Measurements from ENCODE around the gene SNRNP27. TPM values are rescaled to one million over a fixed set of nuclear protein-coding genes. Genes with fewer than 3 reads are reported as not detected.

The SNRNP27 gene
- polyA plus RNA-seq, 2 of the 4 experiments (the other 2 are of a cell fraction), result 90.8 to 115 TPM

DNA sequence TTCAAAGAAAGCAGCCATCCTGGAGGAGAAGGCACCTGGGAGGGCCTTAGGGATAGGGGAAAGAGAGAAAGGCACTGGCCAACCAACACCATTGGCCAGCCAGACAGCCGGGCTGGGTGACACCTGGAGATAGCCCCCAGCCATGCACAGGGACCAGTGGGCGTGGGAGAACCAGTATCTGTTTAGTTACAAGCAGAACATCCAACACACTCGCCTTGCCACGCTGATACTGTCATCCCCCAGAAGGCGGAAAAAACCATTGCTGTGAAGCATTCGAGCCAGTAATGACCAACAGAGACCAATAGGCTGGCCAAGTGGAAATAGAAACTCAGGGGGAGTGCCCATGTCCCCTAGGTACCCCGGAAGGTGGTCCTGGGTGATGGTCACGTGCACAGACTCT is 52.2 kb downstream of the SNRNP27 start:
- Histone ChIP-seq H3K9me3 (no peaks in the 10 kb centered on the region), H3K27ac (peak overlapping the region; percentile 49 to 69; a peak in 5 of 6 replicates), H3K4me2 (peak overlapping the region; percentile 60), H3K4me1 (peaks cover 19% of the 10 kb centered on the region), H3K4me3 (no peak overlapping the region)
- WGBS (ENCODE audit: missing lambda C conversion rate), result 74% methylated on average over 8 of the region's 8 CpGs
- ATAC-seq, result peak in 1 of 2 experiments; percentile 12; a peak in 4 of 6 replicates
- no peak for TF ChIP-seq EHF (CRISPR knock-in tag; IDR thresholded peaks at IDR 0.05)
- TF ChIP-seq HDAC2 (IDR thresholded peaks at IDR 0.05), result no peak
- no peak for TF ChIP-seq MAFK (IDR thresholded peaks at IDR 0.05; ENCODE audit: partially characterized antibody)
- no peak for TF ChIP-seq E2F6 (IDR thresholded peaks at IDR 0.05; ENCODE audit: borderline replicate concordance, low read depth)
- TF ChIP-seq, protein P1, sequence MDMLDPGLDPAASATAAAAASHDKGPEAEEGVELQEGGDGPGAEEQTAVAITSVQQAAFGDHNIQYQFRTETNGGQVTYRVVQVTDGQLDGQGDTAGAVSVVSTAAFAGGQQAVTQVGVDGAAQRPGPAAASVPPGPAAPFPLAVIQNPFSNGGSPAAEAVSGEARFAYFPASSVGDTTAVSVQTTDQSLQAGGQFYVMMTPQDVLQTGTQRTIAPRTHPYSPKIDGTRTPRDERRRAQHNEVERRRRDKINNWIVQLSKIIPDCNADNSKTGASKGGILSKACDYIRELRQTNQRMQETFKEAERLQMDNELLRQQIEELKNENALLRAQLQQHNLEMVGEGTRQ (IDR thresholded peaks at IDR 0.05), result no peak
- TF ChIP-seq NPAS2 (CRISPR knock-in tag; IDR thresholded peaks at IDR 0.05; ENCODE audit: borderline replicate concordance), result no peak
- TF ChIP-seq FOXS1 (CRISPR knock-in tag; IDR thresholded peaks at IDR 0.05), result no peak
- POLR2A ChIA-PET, result interaction anchor here (1.2 kb wide), 1 partner anchor 30 kb away, joined by 3 read pairs; no protein-coding TSS in a partner anchor
- CTCF ChIA-PET, result interaction anchor here (0.8 to 4.8 kb wide), 7 partner anchors 9 to 221 kb away, joined by 3 to 22 read pairs (median 5); partner anchors contain the start of gene MXD1
- no peak for DNase-seq (ENCODE audit: low read depth in 1 of 2, low spot score in 1 of 2)
- no peak for FAIRE-seq

DNA sequence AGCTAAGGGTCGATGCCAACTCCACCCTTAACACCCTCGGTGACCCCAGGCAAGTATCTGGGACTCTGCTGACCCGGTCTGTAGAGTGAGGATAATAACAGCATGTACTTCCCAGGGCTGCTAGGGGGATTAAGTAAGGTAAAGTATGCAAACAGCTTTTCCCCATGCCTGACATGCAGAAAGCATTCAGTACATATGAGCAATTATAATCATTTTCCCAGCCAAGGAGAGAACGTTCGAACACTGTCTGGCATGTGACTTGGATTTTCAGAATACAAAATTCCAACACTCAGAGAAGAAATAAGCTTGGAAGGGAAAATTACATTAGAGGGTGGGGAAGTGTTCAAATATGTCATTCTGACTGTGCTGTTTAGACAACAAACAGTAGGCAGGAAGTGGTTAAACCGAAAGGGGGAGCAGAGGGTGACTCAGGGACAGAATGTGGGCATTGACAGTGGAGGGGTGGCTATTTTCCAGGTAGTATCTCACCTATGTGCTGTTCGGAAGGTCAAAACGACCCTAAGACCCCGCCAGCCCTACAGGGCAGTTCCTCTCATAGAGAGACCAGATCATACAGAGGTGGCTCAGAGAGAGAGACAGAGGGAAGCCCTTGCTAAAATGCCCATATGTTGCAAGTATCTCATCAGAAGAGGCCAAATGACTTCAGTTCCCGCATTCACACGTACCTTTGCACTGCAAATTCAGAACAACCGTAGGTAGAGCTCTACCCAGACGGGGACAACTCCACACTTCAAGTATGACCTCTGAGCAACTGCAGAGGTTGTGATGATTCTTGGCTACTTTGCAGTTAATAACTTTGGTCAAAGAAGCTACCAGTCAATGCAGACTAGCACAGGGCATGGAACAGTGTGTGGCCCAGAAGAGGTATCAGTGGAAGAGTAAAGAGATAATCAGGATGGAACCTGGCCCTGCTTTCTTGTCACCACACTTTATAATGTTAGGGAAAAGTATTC is 52.9 kb downstream of the SNRNP27 start:
- POLR2A ChIA-PET, result interaction anchor here (1.2 kb wide), 1 partner anchor 31 kb away, joined by 3 read pairs; no protein-coding TSS in a partner anchor
- H3K4me3 ChIP-seq, result no peak overlapping the region
- 45% methylated on average over 13 of the region's 13 CpGs for WGBS (ENCODE audit: missing lambda C conversion rate)
- TF ChIP-seq JUN (IDR thresholded peaks at IDR 0.05) (no peak), HOXA7 (CRISPR knock-in tag; IDR thresholded peaks at IDR 0.05) (no peak), MAX (IDR thresholded peaks at IDR 0.05) (peak; percentile 54; the same call in 1 of the 2 replicates), HDAC2 (IDR thresholded peaks at IDR 0.05) (no peak), RARB (CRISPR knock-in tag; IDR thresholded peaks at IDR 0.05) (no peak), HES2 (IDR thresholded peaks at IDR 0.05) (no peak), MAFK (IDR thresholded peaks at IDR 0.05; ENCODE audit: partially characterized antibody) (peak; percentile 42), TP53 (CRISPR knock-in tag; IDR thresholded peaks at IDR 0.05) (no peak), JUNB (IDR thresholded peaks at IDR 0.05) (no peak), NFE2L2 (conservative IDR thresholded peaks at IDR 0.05; ENCODE audit: low read length) (peak; percentile 63; the same call in 1 of the 2 replicates), KDM1A (IDR thresholded peaks at IDR 0.05; ENCODE audit: low read depth) (no peak), RAD21 (conservative IDR thresholded peaks at IDR 0.05 in 1 of 2, IDR thresholded peaks at IDR 0.05 in 1 of 2) (no peak), GATA3 (IDR thresholded peaks at IDR 0.05; ENCODE audit: borderline replicate concordance) (no peak), NR3C1 (IDR thresholded peaks at IDR 0.05) (no peak), ZC3H11A (IDR thresholded peaks at IDR 0.05) (no peak), KDM5A (IDR thresholded peaks at IDR 0.05) (no peak), ZSCAN20 (CRISPR knock-in tag; IDR thresholded peaks at IDR 0.05) (no peak), BHLHE40 (IDR thresholded peaks at IDR 0.05; ENCODE audit: low read depth, low read length) (no peak), FOSL2 (IDR thresholded peaks at IDR 0.05) (no peak), FOSL2 (CRISPR knock-in tag; IDR thresholded peaks at IDR 0.05) (peak; percentile 67), FOSB (CRISPR knock-in tag; IDR thresholded peaks at IDR 0.05) (no peak)
- TF ChIP-seq, protein P2, sequence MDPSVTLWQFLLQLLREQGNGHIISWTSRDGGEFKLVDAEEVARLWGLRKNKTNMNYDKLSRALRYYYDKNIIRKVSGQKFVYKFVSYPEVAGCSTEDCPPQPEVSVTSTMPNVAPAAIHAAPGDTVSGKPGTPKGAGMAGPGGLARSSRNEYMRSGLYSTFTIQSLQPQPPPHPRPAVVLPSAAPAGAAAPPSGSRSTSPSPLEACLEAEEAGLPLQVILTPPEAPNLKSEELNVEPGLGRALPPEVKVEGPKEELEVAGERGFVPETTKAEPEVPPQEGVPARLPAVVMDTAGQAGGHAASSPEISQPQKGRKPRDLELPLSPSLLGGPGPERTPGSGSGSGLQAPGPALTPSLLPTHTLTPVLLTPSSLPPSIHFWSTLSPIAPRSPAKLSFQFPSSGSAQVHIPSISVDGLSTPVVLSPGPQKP (IDR thresholded peaks at IDR 0.05; ENCODE audit: low read depth, low read length), result no peak
- peak overlapping the region; percentile 49 to 69; a peak in 5 of 6 replicates for H3K27ac ChIP-seq
- H3K9me3 ChIP-seq, result no peaks in the 10 kb centered on the region
- ATAC-seq (peak; percentile 82 to 84), FAIRE-seq (no peak), DNase-seq (ENCODE audit: low read depth in 1 of 2, low spot score in 1 of 2) (peak; percentile 60 to 69)
- H3K4me2 ChIP-seq, result peak overlapping the region; percentile 60
- CTCF ChIA-PET, result interaction anchor here (0.6 to 4.8 kb wide), 9 partner anchors 8 to 608 kb away, joined by 3 to 22 read pairs (median 3); partner anchors contain the start of gene MXD1
- H3K4me1 ChIP-seq, result peaks cover 19% of the 10 kb centered on the region
